K562 (cell line): ENCODE data around the gene BTRC. TPM values are rescaled to one million over a fixed set of nuclear protein-coding genes. Genes with fewer than 3 reads are reported as not detected.

ENCODE experiments used
- ATAC-seq: fragments of 200-7000 bp; cut with Tn5 transposase; 3 replicates; pipeline ENCODE4 v1.9.1; 2020; ENCODE audit warnings: moderate library complexity
- BruUV-seq: library from RNA; stranded (reverse); fragments of 400-500 nt; replicated peaks from 2 replicates; lab custom pipeline; 2021; lab: Mats Ljungman, UMichigan
- CTCF ChIA-PET: fragments of 300-600 bp; formaldehyde crosslinking; extraction: SDS; loops from one replicate; lab custom pipeline; 2021; ENCODE audit warnings: low intra/inter-chr PET ratio; lab: Yijun Ruan, JAX
- POLR2A ChIA-PET: fragments of 300-600, 350-650 bp; sonication (Branson Sonifier 250); formaldehyde crosslinking; extraction: SDS; loops from one replicate; lab custom pipeline; 2021; ENCODE audit warnings: antibody characterized with exemption, inconsistent platforms; lab: Yijun Ruan, JAX
- DNase-seq, 4 experiments: peaks; one replicate each; pipeline versions ENCODE4 v3.0.0 to v3.0.0-alpha.2; 2011 to 2018; ENCODE audit warnings: low spot score in 3 of 4, mixed read lengths in 3 of 4; ENCODE audit errors: extremely low read depth in 1 of 4
- FAIRE-seq: peaks from 2 replicates; lab custom pipeline; 2011; peaks lifted over from hg19 to GRCh38; lab: Jason Lieb, UNC
- H2AFZ ChIP-seq: 2 replicates; pipeline ENCODE4 v1.6.0; 2011; ENCODE audit warnings: low read depth, low read length, control low read depth, inconsistent platforms
- H3K27ac ChIP-seq: fragments of 200-600 bp; 3 replicates; pipeline ENCODE4 v1.8.0; 2011; ENCODE audit warnings: low read depth, mild to moderate bottlenecking, control low read depth, inconsistent platforms, low read length, moderate library complexity, mixed read lengths; ENCODE audit errors: extremely low read depth
- H3K27me3 ChIP-seq, 2 experiments: fragments of 300-600 bp in 1 of 2; 2 replicates in 1 of 2; 3 replicates in 1 of 2; pipeline versions ENCODE4 v1.6.0 to v1.8.0; 2011; ENCODE audit warnings: inconsistent platforms in 2 of 2, low read length in 2 of 2, mild to moderate bottlenecking in 1 of 2, mixed read lengths in 1 of 2, moderate library complexity in 1 of 2; ENCODE audit not compliant: control insufficient read depth in 2 of 2, insufficient read depth in 2 of 2
- H3K36me3 ChIP-seq: fragments of 300-600 bp; 3 replicates; pipeline ENCODE4 v1.8.0; 2011; ENCODE audit warnings: mild to moderate bottlenecking, low read length, inconsistent platforms; ENCODE audit not compliant: control insufficient read depth, insufficient read depth
- H3K4me1 ChIP-seq, 2 experiments: fragments of 200-600 bp in 1 of 2; replicated peaks in 1 of 2; 2 replicates in 1 of 2; 3 replicates in 1 of 2; pipeline versions ENCODE4 v1.5.1 to v1.8.0; 2011; ENCODE audit warnings: inconsistent platforms in 2 of 2, low read length in 2 of 2, mild to moderate bottlenecking in 1 of 2, mixed read lengths in 1 of 2, moderate library complexity in 1 of 2; ENCODE audit not compliant: control insufficient read depth in 2 of 2, insufficient read depth in 2 of 2
- H3K4me2 ChIP-seq: 2 replicates; pipeline ENCODE4 v1.6.1; 2011; ENCODE audit warnings: low read length, control low read depth, inconsistent platforms, mixed read lengths; ENCODE audit not compliant: insufficient read depth
- H3K4me3 ChIP-seq: fragments of 200-600 bp; sonication (generic), shearing (Covaris generic); 2 replicates; pipeline ENCODE4 v1.5.1; 2016; ENCODE audit warnings: control low read depth, inconsistent platforms
- H3K79me2 ChIP-seq: fragments of 200-600 bp; 3 replicates; pipeline ENCODE4 v1.8.0; 2011; ENCODE audit warnings: low read length, inconsistent platforms; ENCODE audit not compliant: control insufficient read depth, insufficient read depth
- H3K9ac ChIP-seq, 2 experiments: 2 replicates each; pipeline versions ENCODE4 v1.6.0 to v1.6.1; 2011; ENCODE audit warnings: low read depth in 2 of 2, low read length in 2 of 2, control low read depth in 1 of 2, inconsistent platforms in 1 of 2, mild to moderate bottlenecking in 1 of 2, mixed read lengths in 1 of 2; ENCODE audit not compliant: insufficient read depth in 1 of 2
- H3K9me1 ChIP-seq: one replicate; pipeline ENCODE4 v1.6.0; 2011; ENCODE audit warnings: inconsistent platforms, mild to moderate bottlenecking, low read length, moderate library complexity; ENCODE audit not compliant: control insufficient read depth, insufficient read depth
- H3K9me3 ChIP-seq: replicated peaks from 2 replicates; pipeline ENCODE4 v1.5.1; 2011; ENCODE audit warnings: low read depth, low read length, inconsistent platforms; ENCODE audit not compliant: control insufficient read depth, insufficient read depth
- H4K20me1 ChIP-seq: replicated peaks from 2 replicates; pipeline ENCODE4 v1.6.1; 2011; ENCODE audit warnings: low read length, inconsistent platforms, mixed read lengths; ENCODE audit not compliant: control insufficient read depth, insufficient read depth
- DIDO1 ChIP-seq: fragments of 450-650 bp; IDR thresholded peaks from 2 replicates; pipeline ENCODE4 v1.6.1; 2016; ENCODE audit warnings: low read depth, missing biosample characterization, missing genetic modification characterization
- GMEB1 ChIP-seq: fragments of 250-450 bp; sonication (Bioruptor Pico); IDR thresholded peaks from 2 replicates; pipeline ENCODE4 v1.4.0; 2020; ENCODE audit warnings: mild to moderate bottlenecking
- HMBOX1 ChIP-seq: sonication (generic); IDR thresholded peaks from 2 replicates; pipeline ENCODE4 v1.6.1; 2016
- PTTG1 ChIP-seq: fragments of 450-650 bp; IDR thresholded peaks from 2 replicates; pipeline ENCODE4 v1.6.1; 2016; ENCODE audit warnings: low read depth, mild to moderate bottlenecking, missing genetic modification characterization, missing compliant biosample characterization
- SRF ChIP-seq, 2 experiments: fragments of 250-450, 450-650 bp in 1 of 2; sonication (Bioruptor Pico) in 1 of 2; sonication (generic) in 1 of 2; formaldehyde crosslinking; IDR thresholded peaks; 2 replicates each; pipeline versions ENCODE4 v1.5.0 to v1.5.1; 2020 to 2022; ENCODE audit warnings: mild to moderate bottlenecking in 1 of 2, missing genetic modification reagents in 1 of 2
- TCFL5 ChIP-seq: fragments of 250-450 bp; sonication (Bioruptor Pico); conservative IDR thresholded peaks from 2 replicates; pipeline ENCODE4 v1.6.1; 2021; ENCODE audit warnings: mild to moderate bottlenecking, moderate library complexity, matching md5 sums
- ZBTB17 ChIP-seq: fragments of 450-650 bp; formaldehyde crosslinking; IDR thresholded peaks from 2 replicates; pipeline ENCODE4 v1.4.0; 2020; ENCODE audit warnings: mild to moderate bottlenecking
- ZNF584 ChIP-seq: fragments of 200-800 bp; sonication (Bioruptor generic); IDR thresholded peaks from 2 replicates; pipeline ENCODE4 v1.6.1; 2016; ENCODE audit warnings: low read depth, mild to moderate bottlenecking, missing genetic modification characterization, missing compliant biosample characterization
- ZNF830 ChIP-seq: fragments of 250-450 bp; sonication (Bioruptor Pico); IDR thresholded peaks from 2 replicates; pipeline ENCODE4 v1.5.0; 2021; ENCODE audit warnings: mild to moderate bottlenecking
- WGBS: fragments of 100-300 bp; shearing (Covaris generic); methylation state at CpG from one replicate; pipeline ENCODE4 v1.1.6; 2016; ENCODE audit warnings: low coverage, mixed read lengths; ENCODE audit not compliant: insufficient coverage; ENCODE audit errors: missing lambda C conversion rate; 5-methylcytosine and 5-hydroxymethylcytosine counted together
- in situ Hi-C: fragments of 300-500 bp; cut with MboI; formaldehyde crosslinking; loops from 4 replicates; pipeline ENCODE4 v1.15.0; 2018; ENCODE audit warnings: inconsistent platforms, mixed read lengths
- intact Hi-C: fragments of 100-400 bp; cut with micrococcal nuclease; formaldehyde crosslinking; loops from 2 replicates; pipeline ENCODE4 v1.14.2; 2022
- polyA plus RNA-seq, 8 experiments: library from polyadenylated mRNA; depleted of rRNA in 4 of 8; stranded (reverse) in 5 of 8; unstranded in 3 of 8; fragments of >200 nt; fragmentation: Nextera tagmentation in 2 of 8; fragmentation: Illumina TruSeq in 1 of 8; extraction: Ambion mirVana in 2 of 8; extraction: Trizol in 1 of 8; gene quantifications; 2 replicates each; pipeline versions ENCODE4 v1.2.1 to v1.2.3, GENCODE V29; 2011 to 2014; ENCODE audit warnings: inconsistent platforms in 1 of 8, missing spikeins in 1 of 8
- total RNA-seq, 7 experiments: library from RNA; depleted of rRNA in 6 of 7; stranded (reverse); fragments of >200 nt in 6 of 7; fragmentation: Illumina TruSeq in 2 of 7; extraction: Trizol in 2 of 7; gene quantifications; 2 replicates each; pipeline versions ENCODE4 v1.2.1 to v1.2.3, GENCODE V29; 2011 to 2021; ENCODE audit warnings: low replicate concordance in 1 of 7
- TF ChIP-seq, protein P1 (sequence below): fragments of 200-400 bp; formaldehyde crosslinking; IDR thresholded peaks from 2 replicates; pipeline ENCODE4 v1.6.1; 2017; ENCODE audit warnings: mild to moderate bottlenecking, low read depth, low read length, moderate library complexity

Gene BTRC
- total and polyA plus RNA-seq, 9 of the 15 experiments (the other 6 are each of a cell fraction or from before 2014, with no cell fraction given): 1.6 to 15.4 (median 7.0) TPM

DNA sequence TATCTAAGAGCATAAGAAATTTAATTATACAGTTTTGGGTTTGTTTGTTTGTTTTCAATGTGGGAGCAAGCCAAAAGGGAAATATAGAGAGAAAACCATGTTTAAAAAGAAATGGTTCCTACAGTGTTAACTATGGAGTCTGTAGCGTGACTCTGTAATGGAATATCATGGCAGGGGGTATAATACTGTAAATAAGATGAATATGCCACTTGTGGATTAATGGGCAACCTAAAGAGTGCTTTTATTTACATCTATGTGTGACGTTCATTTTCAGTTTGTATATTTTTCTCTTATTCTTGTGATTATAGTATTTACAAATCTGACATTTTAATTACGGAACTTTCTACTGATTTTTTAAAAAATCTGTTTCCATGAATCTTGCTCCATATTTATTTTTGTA, 138.2 kb downstream of the BTRC start:
- DNase-seq: no peak
- ChIA-PET POLR2A (no interaction called here), CTCF (no interaction called here)
- no peak for FAIRE-seq
- Histone ChIP-seq H4K20me1 (no peaks in the 10 kb centered on the region), H3K27me3 (no peaks in the 10 kb centered on the region), H3K4me3 (no peak overlapping the region), H3K79me2 (no peaks in the 10 kb centered on the region), H3K9ac (no peak overlapping the region), H3K27ac (no peak overlapping the region), H3K9me1 (no peaks in the 10 kb centered on the region), H3K9me3 (no peaks in the 10 kb centered on the region), H3K4me2 (no peak overlapping the region), H3K36me3 (no peaks in the 10 kb centered on the region), H3K4me1 (no peaks in the 10 kb centered on the region), H2AFZ (no peak overlapping the region)
- TF ChIP-seq SRF (CRISPR knock-in tag; IDR thresholded peaks at IDR 0.05) (no peak), GMEB1 (CRISPR knock-in tag) (no peak), ZBTB17 (CRISPR knock-in tag) (no peak), DIDO1 (tag) (no peak), ZNF830 (CRISPR knock-in tag) (no peak), PTTG1 (tag) (no peak), HMBOX1 (no peak), ZNF584 (no peak), TCFL5 (CRISPR knock-in tag) (no peak)
- TF ChIP-seq, protein P1, sequence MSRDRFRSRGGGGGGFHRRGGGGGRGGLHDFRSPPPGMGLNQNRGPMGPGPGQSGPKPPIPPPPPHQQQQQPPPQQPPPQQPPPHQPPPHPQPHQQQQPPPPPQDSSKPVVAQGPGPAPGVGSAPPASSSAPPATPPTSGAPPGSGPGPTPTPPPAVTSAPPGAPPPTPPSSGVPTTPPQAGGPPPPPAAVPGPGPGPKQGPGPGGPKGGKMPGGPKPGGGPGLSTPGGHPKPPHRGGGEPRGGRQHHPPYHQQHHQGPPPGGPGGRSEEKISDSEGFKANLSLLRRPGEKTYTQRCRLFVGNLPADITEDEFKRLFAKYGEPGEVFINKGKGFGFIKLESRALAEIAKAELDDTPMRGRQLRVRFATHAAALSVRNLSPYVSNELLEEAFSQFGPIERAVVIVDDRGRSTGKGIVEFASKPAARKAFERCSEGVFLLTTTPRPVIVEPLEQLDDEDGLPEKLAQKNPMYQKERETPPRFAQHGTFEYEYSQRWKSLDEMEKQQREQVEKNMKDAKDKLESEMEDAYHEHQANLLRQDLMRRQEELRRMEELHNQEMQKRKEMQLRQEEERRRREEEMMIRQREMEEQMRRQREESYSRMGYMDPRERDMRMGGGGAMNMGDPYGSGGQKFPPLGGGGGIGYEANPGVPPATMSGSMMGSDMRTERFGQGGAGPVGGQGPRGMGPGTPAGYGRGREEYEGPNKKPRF: no peak
- intact Hi-C loops (no loop called here), in situ Hi-C loops (no loop called here)
- no TSS peak for BruUV-seq
- no peak for ATAC-seq
- 66% methylated on average over 3 of the region's 3 CpGs for WGBS
